Measurements from ENCODE around the gene LHFPL4.
"Not testable (repeated sequence)": the region's sequence is repeated elsewhere in the genome, so short reads cannot be mapped to it uniquely, and the experiment has no call there.

The LHFPL4 gene

GRCh38 chr3:9553021-9553947, at the start of gene LHFPL4:
TSS of gene LHFPL4 (minus strand) at chr3:9553822. CDS start at chr3:9552679, 1,143 bp downstream.
- no peak for DNase-seq

GRCh38 chr3:9602620-9603019, 49.0 kb upstream of the LHFPL4 start:
- DNase-seq, result no peak

- DNase-seq, result not testable (repeated sequence)
These were observed 47.5 kb upstream of the LHFPL4 start for GRCh38 chr3:9601006-9601581.

GRCh38 chr3:9600597-9600996, 47.0 kb upstream of the LHFPL4 start:
- DNase-seq, result peak; percentile 8

- no peak for DNase-seq
These were observed 45.3 kb upstream of the LHFPL4 start for GRCh38 chr3:9598783-9599387.

- no peak for DNase-seq
These were observed 42.3 kb upstream of the LHFPL4 start for GRCh38 chr3:9595877-9596276.

GRCh38 chr3:9591781-9592180, 38.2 kb upstream of the LHFPL4 start:
- not testable (repeated sequence) for DNase-seq

- DNase-seq, result no peak
These were observed 36.7 kb upstream of the LHFPL4 start for GRCh38 chr3:9590282-9590791.

- DNase-seq, result no peak
These were observed 30.2 kb upstream of the LHFPL4 start for GRCh38 chr3:9583792-9584191.

- DNase-seq, result no peak
These were observed 29.7 kb upstream of the LHFPL4 start for GRCh38 chr3:9583371-9583770.

GRCh38 chr3:9582332-9582731, 28.7 kb upstream of the LHFPL4 start:
- no peak for DNase-seq

- no peak for DNase-seq
These were observed 28.1 kb upstream of the LHFPL4 start for GRCh38 chr3:9581742-9582141.

- DNase-seq, result no peak
These were observed 15.4 kb upstream of the LHFPL4 start for GRCh38 chr3:9569054-9569453.

GRCh38 chr3:9565316-9565715, 11.7 kb upstream of the LHFPL4 start:
- DNase-seq, result no peak

GRCh38 chr3:9563851-9564250, 10.2 kb upstream of the LHFPL4 start:
- DNase-seq, result no peak

GRCh38 chr3:9560056-9560455, 6.4 kb upstream of the LHFPL4 start:
- not testable (repeated sequence) for DNase-seq

- no peak for DNase-seq
These were observed 409 bp upstream of the LHFPL4 start for GRCh38 chr3:9553948-9554513.

- no peak for DNase-seq
These were observed 1.2 kb downstream of the LHFPL4 start for GRCh38 chr3:9552252-9552999.

GRCh38 chr3:9550999-9551398, 2.6 kb downstream of the LHFPL4 start:
- DNase-seq, result no peak

- no peak for DNase-seq
These were observed 4.0 kb downstream of the LHFPL4 start for GRCh38 chr3:9549600-9549999.

GRCh38 chr3:9548991-9549390, 4.6 kb downstream of the LHFPL4 start:
- DNase-seq, result no peak

GRCh38 chr3:9542182-9542581, 11.4 kb downstream of the LHFPL4 start:
- DNase-seq, result no peak

GRCh38 chr3:9536212-9536611, 17.4 kb downstream of the LHFPL4 start:
- DNase-seq, result no peak

Measured in NCI-H146 (cell line).